Right atrium auricular region (tissue), 2 donors: ENCODE results near the gene C4orf17. TPM values are rescaled to one million over a fixed set of nuclear protein-coding genes. Genes with fewer than 3 reads are reported as not detected.
"Not testable (repeated sequence)": the region's sequence is repeated elsewhere in the genome, so short reads cannot be mapped to it uniquely, and the experiment has no call there.

Source experiments
- DNase-seq: peaks from one replicate; pipeline ENCODE4 v3.0.0-alpha.2; 2019; ENCODE audit warnings: low spot score
- H3K27ac ChIP-seq, 2 donors: fragments of 200-600 bp; sonication (generic); 1 replicate in 1 of 2; 2 replicates in 1 of 2; pipeline ENCODE4 v1.5.1; 2016 to 2019
- H3K27me3 ChIP-seq, 2 donors: fragments of 200-600 bp; sonication (generic); one replicate each; pipeline versions ENCODE4 v1.5.1 to v1.6.0; 2017 to 2019
- H3K36me3 ChIP-seq: fragments of 200-600 bp; sonication (generic); one replicate; pipeline ENCODE4 v1.5.1; 2016
- H3K4me1 ChIP-seq, 2 donors: fragments of 200-600 bp; sonication (generic); one replicate each; pipeline versions ENCODE4 v1.5.1 to v1.6.0; 2017 to 2019
- H3K4me3 ChIP-seq, 2 donors: fragments of 200-600 bp; sonication (generic); 1 replicate in 1 of 2; 2 replicates in 1 of 2; pipeline ENCODE4 v1.5.1; 2017 to 2019; ENCODE audit warnings: mild to moderate bottlenecking in 1 of 2, moderate library complexity in 1 of 2
- H3K9me3 ChIP-seq, 2 donors: fragments of 200-600 bp; sonication (generic); one replicate each; pipeline ENCODE4 v1.5.1; 2019
- CTCF ChIP-seq, 2 donors: fragments of 200-600 bp; sonication (generic); IDR thresholded peaks; one replicate each; pipeline ENCODE4 v1.5.1; 2019; ENCODE audit warnings: antibody characterized with exemption in 2 of 2
- total RNA-seq, 2 donors: library from RNA; depleted of rRNA; stranded (reverse); fragments of >200 nt; gene quantifications; one replicate each; pipeline ENCODE4 v1.1.0, GENCODE V29; 2016

C4orf17 gene
- total RNA-seq, 2 donors from 2014 or later: not detected

- Histone ChIP-seq H3K4me3 (no peak overlapping the region), H3K4me1 (no peaks in the 10 kb centered on the region), H3K27ac (no peak overlapping the region), H3K9me3 (no peaks in the 10 kb centered on the region), H3K36me3 (no peaks in the 10 kb centered on the region), H3K27me3 (no peaks in the 10 kb centered on the region)
- DNase-seq: no peak
- no peak for TF ChIP-seq CTCF (IDR thresholded peaks at IDR 0.05)
Observed at GRCh38 chr4:99518601-99519295, 7.9 kb downstream of the C4orf17 start.

- no peak for DNase-seq
- Histone ChIP-seq H3K4me1 (no peaks in the 10 kb centered on the region), H3K27ac (no peak overlapping the region), H3K36me3 (no peaks in the 10 kb centered on the region), H3K9me3 (no peaks in the 10 kb centered on the region), H3K4me3 (no peak overlapping the region), H3K27me3 (no peaks in the 10 kb centered on the region)
- TF ChIP-seq CTCF (IDR thresholded peaks at IDR 0.05): no peak
Observed at GRCh38 chr4:99529228-99529627, 18.4 kb downstream of the C4orf17 start.

GRCh38 chr4:99529956-99530355 is 19.1 kb downstream of the C4orf17 start:
- Histone ChIP-seq H3K36me3 (no peaks in the 10 kb centered on the region), H3K9me3 (no peaks in the 10 kb centered on the region), H3K27me3 (no peaks in the 10 kb centered on the region), H3K4me3 (no peak overlapping the region), H3K27ac (no peak overlapping the region), H3K4me1 (no peaks in the 10 kb centered on the region)
- DNase-seq: no peak
- no peak for TF ChIP-seq CTCF (IDR thresholded peaks at IDR 0.05)

GRCh38 chr4:99534699-99535098 is 23.9 kb downstream of the C4orf17 start:
- H3K4me3 ChIP-seq, DNase-seq, H3K9me3 ChIP-seq, H3K4me1 ChIP-seq, H3K36me3 ChIP-seq, H3K27ac ChIP-seq, H3K27me3 ChIP-seq: not testable (repeated sequence)

- H3K4me3 ChIP-seq: no peak overlapping the region
- DNase-seq: no peak
Observed at GRCh38 chr4:99536271-99536670, 25.4 kb downstream of the C4orf17 start.

GRCh38 chr4:99536848-99537247 is 26.0 kb downstream of the C4orf17 start:
- no peak for DNase-seq
- H3K9me3 ChIP-seq: no peaks in the 10 kb centered on the region
- no peak for TF ChIP-seq CTCF (IDR thresholded peaks at IDR 0.05)

More at GRCh38 chr4:99536271-99536670, 25.4 kb downstream of the C4orf17 start:
- Histone ChIP-seq H3K27ac (no peak overlapping the region), H3K27me3 (no peaks in the 10 kb centered on the region), H3K36me3 (no peaks in the 10 kb centered on the region), H3K4me1 (no peaks in the 10 kb centered on the region), H3K9me3 (no peaks in the 10 kb centered on the region)
- TF ChIP-seq CTCF (IDR thresholded peaks at IDR 0.05): no peak

More at GRCh38 chr4:99536848-99537247, 26.0 kb downstream of the C4orf17 start:
- Histone ChIP-seq H3K27me3 (no peaks in the 10 kb centered on the region), H3K27ac (no peak overlapping the region), H3K4me1 (no peaks in the 10 kb centered on the region), H3K4me3 (no peak overlapping the region), H3K36me3 (no peaks in the 10 kb centered on the region)
